ENCODE measurements around the gene ODAD4. TPM values are rescaled to one million over a fixed set of nuclear protein-coding genes. Genes with fewer than 3 reads are reported as not detected.

The ODAD4 gene, protein sequence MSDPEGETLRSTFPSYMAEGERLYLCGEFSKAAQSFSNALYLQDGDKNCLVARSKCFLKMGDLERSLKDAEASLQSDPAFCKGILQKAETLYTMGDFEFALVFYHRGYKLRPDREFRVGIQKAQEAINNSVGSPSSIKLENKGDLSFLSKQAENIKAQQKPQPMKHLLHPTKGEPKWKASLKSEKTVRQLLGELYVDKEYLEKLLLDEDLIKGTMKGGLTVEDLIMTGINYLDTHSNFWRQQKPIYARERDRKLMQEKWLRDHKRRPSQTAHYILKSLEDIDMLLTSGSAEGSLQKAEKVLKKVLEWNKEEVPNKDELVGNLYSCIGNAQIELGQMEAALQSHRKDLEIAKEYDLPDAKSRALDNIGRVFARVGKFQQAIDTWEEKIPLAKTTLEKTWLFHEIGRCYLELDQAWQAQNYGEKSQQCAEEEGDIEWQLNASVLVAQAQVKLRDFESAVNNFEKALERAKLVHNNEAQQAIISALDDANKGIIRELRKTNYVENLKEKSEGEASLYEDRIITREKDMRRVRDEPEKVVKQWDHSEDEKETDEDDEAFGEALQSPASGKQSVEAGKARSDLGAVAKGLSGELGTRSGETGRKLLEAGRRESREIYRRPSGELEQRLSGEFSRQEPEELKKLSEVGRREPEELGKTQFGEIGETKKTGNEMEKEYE
- total RNA-seq, result 1 to 10 TPM in 1 of 3 donors, under 1 TPM in 2; 0.70 to 2.9 (median 0.95) TPM
- total RNA-seq (2013), result 0.11 TPM

DNA sequence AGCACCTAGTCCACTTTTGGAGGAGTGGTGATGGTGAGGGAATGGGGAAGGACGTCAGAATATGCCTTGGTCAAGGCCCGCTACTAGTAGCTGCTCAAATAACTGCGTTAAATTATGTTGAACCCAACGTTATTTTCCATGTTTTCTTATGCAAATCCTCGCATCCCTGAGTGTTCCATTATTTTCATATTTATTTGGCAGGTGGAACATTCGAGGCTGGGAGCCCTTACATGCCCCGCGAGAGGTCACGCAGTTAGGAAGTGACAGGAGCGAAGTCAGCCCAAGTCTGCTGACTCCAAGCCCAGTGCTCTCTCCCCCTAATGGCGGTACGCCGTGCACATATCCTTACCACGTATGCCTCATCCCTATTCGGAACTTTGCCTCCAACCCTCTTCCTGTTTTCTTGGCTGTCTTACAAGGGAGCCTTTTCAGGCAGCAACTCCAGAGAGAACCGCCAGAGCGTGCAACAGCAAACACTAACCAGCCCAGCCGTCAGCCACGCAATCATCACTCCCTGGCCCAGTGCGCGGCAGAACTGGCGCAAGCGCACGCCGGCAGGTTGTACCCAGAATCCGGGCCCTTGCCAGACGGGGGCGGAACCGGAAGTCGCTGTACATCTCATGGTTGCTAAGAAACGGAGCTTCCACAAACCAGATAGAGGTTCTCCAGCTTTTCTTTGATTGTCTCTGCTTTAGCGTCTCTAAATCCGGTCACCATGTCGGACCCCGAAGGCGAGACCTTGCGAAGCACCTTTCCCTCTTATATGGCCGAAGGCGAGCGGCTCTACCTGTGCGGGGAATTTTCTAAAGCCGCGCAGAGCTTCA is at the start of gene ODAD4:
ODAD4 (plus strand) TSS at position 609 of the 824 bp plus-strand sequence; CDS start at position 716, 107 bp downstream.
- H3K36me3 Mint-ChIP-seq, result no peaks in the 10 kb centered on the region
- H3K9me3 Mint-ChIP-seq, result no peaks in the 10 kb centered on the region
- 6% methylated on average over 41 of the region's 43 CpGs for WGBS (ENCODE audit: insufficient coverage)
- H3K27me3 Mint-ChIP-seq (ENCODE audit: low read depth in 2 of 2), result no peaks in the 10 kb centered on the region
- H3K4me1 Mint-ChIP-seq, result peaks cover 18 to 24% of the 10 kb centered on the region in 2 donors
- H3K27ac Mint-ChIP-seq, result peak within 1 kb of the TSS; percentile 97
- no peaks in the 10 kb centered on the region for H3K9me3 ChIP-seq (ENCODE audit: control insufficient read depth, insufficient read depth, low read length)
- peak; percentile 98 to 100 (median 98) for ATAC-seq
- peak within 1 kb of the TSS; percentile 77 for H3K27ac ChIP-seq (ENCODE audit: low read length)
- no peaks in the 10 kb centered on the region for H3K27me3 ChIP-seq (ENCODE audit: control insufficient read depth, insufficient read depth, low read length)
- intact Hi-C loops (cut with micrococcal nuclease), result loop anchor here (1.0 kb wide), 1 partner anchor 11 kb away; no protein-coding TSS in a partner anchor
- peak; percentile 92 to 99 for DNase-seq
- TF ChIP-seq, protein P1, sequence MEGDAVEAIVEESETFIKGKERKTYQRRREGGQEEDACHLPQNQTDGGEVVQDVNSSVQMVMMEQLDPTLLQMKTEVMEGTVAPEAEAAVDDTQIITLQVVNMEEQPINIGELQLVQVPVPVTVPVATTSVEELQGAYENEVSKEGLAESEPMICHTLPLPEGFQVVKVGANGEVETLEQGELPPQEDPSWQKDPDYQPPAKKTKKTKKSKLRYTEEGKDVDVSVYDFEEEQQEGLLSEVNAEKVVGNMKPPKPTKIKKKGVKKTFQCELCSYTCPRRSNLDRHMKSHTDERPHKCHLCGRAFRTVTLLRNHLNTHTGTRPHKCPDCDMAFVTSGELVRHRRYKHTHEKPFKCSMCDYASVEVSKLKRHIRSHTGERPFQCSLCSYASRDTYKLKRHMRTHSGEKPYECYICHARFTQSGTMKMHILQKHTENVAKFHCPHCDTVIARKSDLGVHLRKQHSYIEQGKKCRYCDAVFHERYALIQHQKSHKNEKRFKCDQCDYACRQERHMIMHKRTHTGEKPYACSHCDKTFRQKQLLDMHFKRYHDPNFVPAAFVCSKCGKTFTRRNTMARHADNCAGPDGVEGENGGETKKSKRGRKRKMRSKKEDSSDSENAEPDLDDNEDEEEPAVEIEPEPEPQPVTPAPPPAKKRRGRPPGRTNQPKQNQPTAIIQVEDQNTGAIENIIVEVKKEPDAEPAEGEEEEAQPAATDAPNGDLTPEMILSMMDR (IDR thresholded peaks at IDR 0.05), result peak; percentile 19
- peak within 1 kb of the TSS; percentile 48 for H3K4me3 ChIP-seq (ENCODE audit: low read length)
- H3K4me3 Mint-ChIP-seq, result peak within 1 kb of the TSS; percentile 99
- H3K36me3 ChIP-seq (ENCODE audit: control insufficient read depth, insufficient read depth, low read length), result no peaks in the 10 kb centered on the region
- peaks cover 15% of the 10 kb centered on the region for H3K4me1 ChIP-seq (ENCODE audit: control insufficient read depth, insufficient read depth, low read length)

DNA sequence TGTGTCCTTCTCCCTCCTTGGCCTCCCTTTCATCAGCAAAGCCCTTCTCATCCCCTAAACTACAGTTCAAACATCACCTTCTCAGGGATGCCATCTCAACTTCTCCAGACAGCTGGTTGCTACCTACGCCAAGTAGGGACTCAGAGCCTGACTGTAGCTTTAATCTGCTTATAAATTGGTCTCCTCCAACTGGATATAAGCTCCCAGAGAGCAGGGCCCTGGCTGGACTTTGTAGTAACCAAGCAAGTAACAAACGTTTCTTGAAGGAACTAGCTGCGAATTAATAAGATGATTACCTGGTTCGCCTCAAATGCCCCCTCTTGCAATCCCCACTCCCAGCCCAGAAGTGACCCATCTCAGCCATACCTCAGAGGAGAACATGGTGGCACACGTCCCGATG is 47.7 kb upstream of the ODAD4 start:
- Mint-ChIP-seq H3K36me3 (peaks cover 21% of the 10 kb centered on the region), H3K27me3 (ENCODE audit: low read depth in 2 of 2) (no peaks in the 10 kb centered on the region), H3K4me1 (peaks cover 5 to 9% of the 10 kb centered on the region in 2 donors), H3K27ac (peak overlapping the region in 1 of 2 donors; percentile 28), H3K4me3 (no peak overlapping the region), H3K9me3 (no peaks in the 10 kb centered on the region)
- Histone ChIP-seq H3K27ac (ENCODE audit: low read length) (no peak overlapping the region), H3K9me3 (ENCODE audit: control insufficient read depth, insufficient read depth, low read length) (no peaks in the 10 kb centered on the region), H3K27me3 (ENCODE audit: control insufficient read depth, insufficient read depth, low read length) (no peaks in the 10 kb centered on the region), H3K4me3 (ENCODE audit: low read length) (no peak overlapping the region), H3K36me3 (ENCODE audit: control insufficient read depth, insufficient read depth, low read length) (peaks cover 75% of the 10 kb centered on the region), H3K4me1 (ENCODE audit: control insufficient read depth, insufficient read depth, low read length) (no peaks in the 10 kb centered on the region)
- intact Hi-C loops (cut with micrococcal nuclease), result no loop called here
- ATAC-seq (no peak), DNase-seq (no peak)
- 93% methylated on average over 6 of the region's 6 CpGs for WGBS (ENCODE audit: insufficient coverage)
- TF ChIP-seq, protein P1 (IDR thresholded peaks at IDR 0.05), result no peak

DNA sequence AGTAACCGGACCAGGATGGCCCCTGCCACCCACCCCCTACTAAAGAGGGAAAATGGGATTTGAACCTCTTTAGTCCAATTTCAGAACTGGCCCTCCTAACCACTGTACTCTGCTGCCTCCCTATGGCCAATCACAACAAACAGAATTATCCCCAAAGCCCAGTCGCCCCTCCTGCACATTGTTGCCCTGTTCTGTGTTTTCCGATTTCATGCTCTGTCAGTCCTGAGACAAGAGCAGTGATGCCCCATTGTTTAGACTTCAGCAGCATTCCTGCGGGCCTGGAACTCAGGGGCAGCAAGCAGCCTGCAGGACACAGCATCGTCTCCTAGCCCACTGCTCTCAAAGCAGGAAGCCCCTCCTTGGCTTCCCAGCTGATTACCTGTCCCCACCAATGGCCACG is 44.7 kb upstream of the ODAD4 start:
- ATAC-seq (no peak), DNase-seq (peak in 1 of 2 donors; percentile 35)
- Mint-ChIP-seq H3K4me1 (peaks cover 5% of the 10 kb centered on the region in 2 donors), H3K27ac (no peak overlapping the region), H3K4me3 (no peak overlapping the region), H3K9me3 (no peaks in the 10 kb centered on the region), H3K36me3 (peaks cover 13% of the 10 kb centered on the region), H3K27me3 (ENCODE audit: low read depth in 2 of 2) (no peaks in the 10 kb centered on the region)
- Histone ChIP-seq H3K36me3 (ENCODE audit: control insufficient read depth, insufficient read depth, low read length) (peaks cover 76% of the 10 kb centered on the region), H3K9me3 (ENCODE audit: control insufficient read depth, insufficient read depth, low read length) (no peaks in the 10 kb centered on the region), H3K4me3 (ENCODE audit: low read length) (no peak overlapping the region), H3K27ac (ENCODE audit: low read length) (no peak overlapping the region), H3K4me1 (ENCODE audit: control insufficient read depth, insufficient read depth, low read length) (no peaks in the 10 kb centered on the region), H3K27me3 (ENCODE audit: control insufficient read depth, insufficient read depth, low read length) (no peaks in the 10 kb centered on the region)
- 93% methylated on average over 5 of the region's 6 CpGs for WGBS (ENCODE audit: insufficient coverage)
- TF ChIP-seq, protein P1 (IDR thresholded peaks at IDR 0.05), result no peak
- intact Hi-C loops (cut with micrococcal nuclease), result no loop called here

Measured in natural killer cell (primary cell).